GM12891 (cell line): ENCODE data around the gene ANP32D.
"Not testable (repeated sequence)": the region's sequence is repeated elsewhere in the genome, so short reads cannot be mapped to it uniquely, and the experiment has no call there.

Source experiments
- DNase-seq: peaks from one replicate; pipeline ENCODE4 v3.0.0; 2011; ENCODE audit warnings: low spot score; ENCODE audit not compliant: insufficient read length
- FAIRE-seq: peaks from 2 replicates; lab custom pipeline; 2011; peaks lifted over from hg19 to GRCh38; lab: Jason Lieb, UNC
- PAX5 ChIP-seq: IDR thresholded peaks from 2 replicates; pipeline ENCODE4 v1.6.1; 2011; ENCODE audit warnings: low read length, moderate library complexity, mild to moderate bottlenecking; ENCODE audit not compliant: insufficient read depth, severe bottlenecking
- POLR2A ChIP-seq: IDR thresholded peaks from 2 replicates; pipeline ENCODE4 v1.6.1; 2011; ENCODE audit warnings: low read depth, low read length, control low read depth
- POLR2AphosphoS5 ChIP-seq: IDR thresholded peaks from 2 replicates; pipeline ENCODE4 v1.6.1; 2011; ENCODE audit warnings: low read depth, low read length, control low read depth
- POU2F2 ChIP-seq: IDR thresholded peaks from 2 replicates; pipeline ENCODE4 v1.6.1; 2011; ENCODE audit warnings: low read depth, mild to moderate bottlenecking, control low read depth, low read length, moderate library complexity
- SPI1 ChIP-seq: IDR thresholded peaks from 2 replicates; pipeline ENCODE4 v1.6.1; 2011; ENCODE audit warnings: low read depth, low read length, control low read depth
- TAF1 ChIP-seq: IDR thresholded peaks from 2 replicates; pipeline ENCODE4 v1.6.1; 2011; ENCODE audit warnings: low read depth, low read length, control low read depth

ANP32D gene

GRCh38 chr12:48508987-48509386 lies 36.6 kb downstream of the ANP32D start:
- no peak for TF ChIP-seq TAF1
- no peak for TF ChIP-seq POLR2AphosphoS5
- no peak for TF ChIP-seq PAX5
- TF ChIP-seq SPI1, result no peak
- no peak for TF ChIP-seq POLR2A
- no peak for TF ChIP-seq POU2F2
- no peak for FAIRE-seq
- DNase-seq, result no peak

- FAIRE-seq (no peak), DNase-seq (no peak)
- no peak for TF ChIP-seq SPI1
Measured at GRCh38 chr12:48510111-48510510, 37.8 kb downstream of the ANP32D start.

GRCh38 chr12:48512855-48513254 lies 40.5 kb downstream of the ANP32D start:
- TF ChIP-seq PAX5 (no peak), SPI1 (peak; percentile 83), POLR2A (no peak)
- FAIRE-seq (no peak), DNase-seq (no peak)

- DNase-seq (no peak), FAIRE-seq (no peak)
- TF ChIP-seq PAX5 (no peak), POU2F2 (no peak), TAF1 (no peak), SPI1 (no peak), POLR2AphosphoS5 (no peak), POLR2A (no peak)
Measured at GRCh38 chr12:48514728-48515127, 42.4 kb downstream of the ANP32D start.

GRCh38 chr12:48520381-48520780 lies 48.0 kb downstream of the ANP32D start:
- FAIRE-seq, DNase-seq: not testable (repeated sequence)
